ENCODE results near the gene GRAMD4. TPM values are rescaled to one million over a fixed set of nuclear protein-coding genes. Genes with fewer than 3 reads are reported as not detected.

Gene GRAMD4
- total and polyA plus RNA-seq, 10 donors, result 16.0 to 46.1 (median 28.6) TPM

GRCh38 chr22:46627806-46628482 lies 7.8 kb downstream of the GRAMD4 start:
- Histone ChIP-seq H3K27me3 (replicated peaks in 1 of 7) (no peaks in the 10 kb centered on the region), H3K36me3 (peaks cover 0 to 61% (median 9%) of the 10 kb centered on the region in 6 donors), H3K4me3 (no peak overlapping the region), H3K9me3 (no peaks in the 10 kb centered on the region), H3K27ac (no peak overlapping the region), H3K4me1 (peaks cover 0 to 33% (median 20%) of the 10 kb centered on the region in 6 donors)
- TF ChIP-seq CTCF (IDR thresholded peaks at IDR 0.05 in 8 of 11, conservative IDR thresholded peaks at IDR 0.05 in 3 of 11), result no peak
- TF ChIP-seq POLR2AphosphoS5 (IDR thresholded peaks at IDR 0.05), result no peak
- TF ChIP-seq POLR2A (IDR thresholded peaks at IDR 0.05), result no peak
- intact Hi-C loops (cut with DNase I; ENCODE audit: low total_unique reads), result no loop called here
- DNase-seq, result no peak
- 94 to 98% (median 96%) methylated on average over 28 to 31 of the region's 31 CpGs for WGBS, 5 donors

GRCh38 chr22:46628756-46629155 lies 8.6 kb downstream of the GRAMD4 start:
- no peak overlapping the region for H3K4me3 ChIP-seq
- TF ChIP-seq POLR2AphosphoS5 (IDR thresholded peaks at IDR 0.05), result no peak
- no peak for TF ChIP-seq CTCF (IDR thresholded peaks at IDR 0.05 in 8 of 11, conservative IDR thresholded peaks at IDR 0.05 in 3 of 11)
- no peak for TF ChIP-seq POLR2A (IDR thresholded peaks at IDR 0.05)
- no peaks in the 10 kb centered on the region for H3K9me3 ChIP-seq
- intact Hi-C loops (cut with DNase I; ENCODE audit: low total_unique reads), result no loop called here
- H3K27ac ChIP-seq, result no peak overlapping the region
- DNase-seq, result no peak
- H3K27me3 ChIP-seq (replicated peaks in 1 of 7), result no peaks in the 10 kb centered on the region
- peaks cover 0 to 25% (median 13%) of the 10 kb centered on the region in 6 donors for H3K4me1 ChIP-seq
- WGBS, 5 donors, result 92 to 97% (median 95%) methylated on average over 8 to 12 of the region's 12 CpGs
- peaks cover 0 to 68% (median 9%) of the 10 kb centered on the region in 6 donors for H3K36me3 ChIP-seq

- Histone ChIP-seq H3K27me3 (replicated peaks in 1 of 7) (no peaks in the 10 kb centered on the region), H3K27ac (no peak overlapping the region), H3K36me3 (peaks cover 0 to 73% (median 9%) of the 10 kb centered on the region in 6 donors), H3K4me1 (peaks cover 0 to 22% (median 10%) of the 10 kb centered on the region in 6 donors), H3K9me3 (no peaks in the 10 kb centered on the region), H3K4me3 (no peak overlapping the region)
- TF ChIP-seq POLR2A (IDR thresholded peaks at IDR 0.05) (no peak), CTCF (IDR thresholded peaks at IDR 0.05 in 8 of 11, conservative IDR thresholded peaks at IDR 0.05 in 3 of 11) (no peak), POLR2AphosphoS5 (IDR thresholded peaks at IDR 0.05) (no peak)
- no peak for DNase-seq
- intact Hi-C loops (cut with DNase I; ENCODE audit: low total_unique reads), result no loop called here
- WGBS, 5 donors, result 89 to 94% (median 91%) methylated on average over 16 of the region's 16 CpGs
These were observed 9.1 kb downstream of the GRAMD4 start for GRCh38 chr22:46629291-46629690.

- peaks cover 0 to 76% (median 9%) of the 10 kb centered on the region in 6 donors for H3K36me3 ChIP-seq
- H3K9me3 ChIP-seq, result no peaks in the 10 kb centered on the region
- 91 to 94% (median 93%) methylated on average over 10 to 13 of the region's 13 CpGs for WGBS, 5 donors
- intact Hi-C loops (cut with DNase I; ENCODE audit: low total_unique reads), result no loop called here
- DNase-seq, result no peak
- H3K4me3 ChIP-seq, result no peak overlapping the region
- peaks cover 0 to 12% (median under 1%) of the 10 kb centered on the region in 6 donors for H3K4me1 ChIP-seq
- no peak overlapping the region for H3K27ac ChIP-seq
- no peaks in the 10 kb centered on the region for H3K27me3 ChIP-seq (replicated peaks in 1 of 7)
- TF ChIP-seq POLR2AphosphoS5 (IDR thresholded peaks at IDR 0.05), result no peak
- TF ChIP-seq CTCF (IDR thresholded peaks at IDR 0.05 in 8 of 11, conservative IDR thresholded peaks at IDR 0.05 in 3 of 11), result no peak
- TF ChIP-seq POLR2A (IDR thresholded peaks at IDR 0.05), result no peak
These were observed 10.9 kb downstream of the GRAMD4 start for GRCh38 chr22:46631113-46631512.
